Glomerular visceral epithelial cell (primary cell): ENCODE results near the gene ATG9B.
A peak's percentile ranks its signal among the peaks of the same experiment; 100 is the strongest.
"Not testable (repeated sequence)": the region's sequence is repeated elsewhere in the genome, so short reads cannot be mapped to it uniquely, and the experiment has no call there.

Source experiments
- DNase-seq: peaks from one replicate; pipeline ENCODE4 v3.0.0-alpha.2; 2016; ENCODE audit errors: extremely low spot score

The ATG9B gene

DNA sequence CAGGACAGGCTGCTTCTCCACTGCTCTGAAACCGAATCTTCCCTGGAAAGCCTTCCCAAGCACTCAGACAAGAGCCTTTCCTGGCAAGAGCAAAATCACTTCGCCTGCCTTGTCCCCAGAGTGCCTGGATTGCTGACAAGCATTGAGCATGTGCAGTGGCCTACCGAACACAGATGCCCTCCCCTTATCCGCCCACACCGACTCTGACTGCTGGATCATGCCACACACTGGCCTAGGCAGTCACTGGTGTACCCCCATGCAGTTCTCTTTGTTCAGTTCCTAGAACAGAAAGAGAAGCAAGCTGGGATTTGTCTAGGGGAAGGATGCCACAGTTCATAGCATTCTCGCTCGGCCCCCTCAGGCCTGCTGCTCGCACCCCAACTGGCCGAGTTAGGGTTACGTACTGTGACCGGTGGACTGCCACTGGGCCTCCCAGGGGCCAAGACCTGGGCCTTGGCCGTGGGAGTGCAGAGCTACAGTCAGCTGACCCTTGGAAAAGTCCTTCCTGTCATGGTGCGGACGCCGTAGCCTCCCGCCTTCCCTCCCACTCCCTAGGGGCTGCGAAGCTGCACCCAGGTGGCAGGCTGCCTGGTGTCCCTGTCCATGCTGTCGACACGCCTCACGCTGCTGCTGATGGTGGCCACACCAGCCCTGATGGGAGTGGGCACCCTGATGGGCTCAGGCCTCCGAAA, 10.9 kb upstream of the ATG9B start:
- no peak for DNase-seq

DNA sequence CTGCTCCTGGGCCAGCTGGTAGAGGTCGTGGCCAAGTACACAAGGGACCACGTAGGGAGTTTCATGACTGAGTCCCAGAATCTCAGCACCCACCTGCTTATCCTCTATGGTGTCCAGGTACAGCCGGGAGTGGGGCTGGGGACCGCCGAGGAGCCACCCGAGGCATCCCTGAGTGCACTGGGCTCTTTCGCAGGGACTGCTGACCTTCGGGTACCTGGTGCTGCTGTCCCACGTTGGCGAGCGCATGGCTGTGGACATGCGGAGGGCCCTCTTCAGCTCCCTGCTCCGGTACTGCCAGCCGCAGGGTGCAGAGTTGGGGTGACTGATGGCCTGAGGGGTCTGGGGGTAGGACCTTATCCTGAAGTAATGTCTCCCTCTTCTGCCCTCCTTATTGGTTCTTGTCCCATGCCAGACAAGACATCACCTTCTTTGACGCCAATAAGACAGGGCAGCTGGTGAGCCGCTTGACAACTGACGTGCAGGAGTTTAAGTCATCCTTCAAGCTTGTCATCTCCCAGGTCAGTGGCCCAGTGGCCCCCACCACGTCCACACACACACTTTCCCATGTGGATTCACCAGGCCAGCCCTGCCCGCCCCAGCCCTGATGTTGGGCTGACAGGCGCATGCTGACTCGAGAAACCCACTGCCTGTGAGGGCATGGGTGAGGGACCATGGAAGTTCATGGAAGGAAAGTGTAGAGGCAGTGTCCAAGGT, 10.2 kb upstream of the ATG9B start:
- DNase-seq, result no peak

DNA sequence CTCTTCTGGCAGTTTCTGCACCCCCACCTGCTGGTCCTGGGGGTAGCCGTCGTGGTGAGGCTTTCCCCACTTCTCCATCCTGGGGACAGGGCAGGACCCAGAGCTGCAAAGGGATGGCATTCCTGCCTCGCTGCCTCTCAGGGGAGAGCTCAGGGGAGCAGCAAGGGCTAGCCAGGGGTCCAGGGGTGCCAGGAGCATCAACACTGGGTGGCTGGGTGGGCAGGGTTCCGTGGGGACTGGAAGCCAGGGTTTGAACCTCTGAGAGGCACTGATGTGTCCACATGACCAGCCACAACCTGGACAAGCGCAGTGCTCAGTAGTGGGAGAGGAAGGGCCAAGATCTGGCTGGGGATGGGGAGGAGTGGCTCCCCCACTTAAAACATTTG, 9.6 kb upstream of the ATG9B start:
- no peak for DNase-seq

DNA sequence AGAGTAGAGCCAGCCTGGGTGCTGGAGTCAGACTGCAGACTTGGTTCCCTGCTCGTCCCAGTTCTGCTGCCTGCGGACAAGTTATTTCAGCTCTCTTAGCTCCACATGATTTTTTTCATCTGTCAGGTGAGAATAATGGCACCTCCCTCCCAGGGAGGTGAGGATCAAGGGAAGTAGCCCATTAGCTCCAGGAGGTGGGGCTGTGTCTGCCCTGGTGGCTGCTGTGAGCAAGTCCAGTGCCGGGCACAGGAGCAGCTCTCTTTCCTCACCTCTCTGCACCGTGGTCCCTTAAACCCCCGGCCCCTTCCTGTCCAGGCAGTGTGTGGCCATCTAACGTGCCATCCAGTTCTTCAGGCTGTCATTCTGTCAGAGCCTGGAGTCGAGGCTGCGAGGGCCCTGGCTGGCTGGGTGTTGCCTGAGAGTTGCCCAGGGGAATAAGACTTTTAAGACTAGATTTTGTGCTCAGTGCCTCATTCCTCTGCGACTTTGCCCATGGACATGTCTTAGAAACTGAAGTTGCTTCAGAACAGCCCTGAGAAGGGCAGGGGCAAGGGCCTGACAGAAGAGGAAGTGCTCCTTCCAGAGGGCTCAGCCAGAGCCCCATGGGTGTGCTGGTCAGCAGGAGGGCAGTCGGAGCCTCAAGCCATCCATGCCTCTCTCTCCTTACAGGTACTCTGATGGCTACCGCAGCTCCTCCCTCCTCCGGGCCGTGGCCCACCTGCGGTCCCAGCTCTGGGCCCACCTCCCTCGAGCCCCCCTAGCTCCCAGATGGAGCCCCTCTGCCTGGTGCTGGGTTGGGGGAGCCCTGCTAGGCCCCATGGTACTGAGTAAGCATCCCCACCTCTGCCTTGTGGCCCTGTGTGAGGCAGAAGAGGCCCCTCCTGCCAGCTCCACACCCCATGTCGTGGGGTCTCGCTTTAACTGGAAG, 8.9 kb upstream of the ATG9B start:
- no peak for DNase-seq

DNA sequence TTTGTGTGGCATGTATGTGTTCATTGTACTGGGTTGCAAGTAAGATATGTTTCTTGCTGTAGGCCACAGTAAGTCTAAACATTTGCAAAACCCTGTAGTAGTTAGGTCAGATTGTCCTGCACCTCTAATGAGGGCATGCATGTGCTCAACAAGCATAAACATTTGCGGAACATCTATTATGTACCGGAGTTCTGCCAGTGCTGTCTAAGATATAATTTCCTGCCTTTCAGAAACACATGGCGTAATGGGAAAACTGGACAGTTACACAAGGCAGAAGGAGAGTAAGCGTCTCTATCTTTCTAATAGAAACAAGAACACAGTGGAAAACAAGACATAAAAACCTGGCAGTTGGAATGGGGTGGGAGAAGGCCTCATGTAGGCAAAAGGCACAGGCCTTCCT, 6.7 kb upstream of the ATG9B start:
- no peak for DNase-seq

DNA sequence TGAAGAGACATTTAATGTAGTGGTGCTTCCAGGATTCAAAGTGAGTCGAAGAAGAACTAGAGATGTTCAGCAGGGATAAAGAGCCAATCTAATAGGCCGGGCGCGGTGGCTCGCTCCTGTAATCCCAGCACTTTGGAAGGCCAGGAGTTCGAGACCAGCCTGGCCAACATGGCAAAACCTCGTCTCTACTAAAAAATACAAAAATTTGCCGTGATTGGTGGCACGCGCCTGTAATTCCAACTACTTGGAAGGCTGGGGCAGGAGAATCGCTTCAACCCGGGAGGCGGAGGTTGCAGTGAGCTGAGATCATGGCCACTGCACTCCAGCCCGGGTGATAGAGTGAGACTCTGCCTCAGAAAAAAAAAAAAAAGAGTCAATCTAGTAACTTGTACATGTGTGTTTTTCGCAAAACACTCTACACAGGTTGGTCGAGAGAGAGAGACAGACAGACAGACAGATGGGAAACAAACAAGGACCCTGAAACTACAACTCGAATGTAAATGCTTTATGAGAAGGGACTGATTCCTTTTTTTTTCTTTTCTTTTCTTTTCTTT, 4.7 kb upstream of the ATG9B start:
- DNase-seq, result no peak

DNA sequence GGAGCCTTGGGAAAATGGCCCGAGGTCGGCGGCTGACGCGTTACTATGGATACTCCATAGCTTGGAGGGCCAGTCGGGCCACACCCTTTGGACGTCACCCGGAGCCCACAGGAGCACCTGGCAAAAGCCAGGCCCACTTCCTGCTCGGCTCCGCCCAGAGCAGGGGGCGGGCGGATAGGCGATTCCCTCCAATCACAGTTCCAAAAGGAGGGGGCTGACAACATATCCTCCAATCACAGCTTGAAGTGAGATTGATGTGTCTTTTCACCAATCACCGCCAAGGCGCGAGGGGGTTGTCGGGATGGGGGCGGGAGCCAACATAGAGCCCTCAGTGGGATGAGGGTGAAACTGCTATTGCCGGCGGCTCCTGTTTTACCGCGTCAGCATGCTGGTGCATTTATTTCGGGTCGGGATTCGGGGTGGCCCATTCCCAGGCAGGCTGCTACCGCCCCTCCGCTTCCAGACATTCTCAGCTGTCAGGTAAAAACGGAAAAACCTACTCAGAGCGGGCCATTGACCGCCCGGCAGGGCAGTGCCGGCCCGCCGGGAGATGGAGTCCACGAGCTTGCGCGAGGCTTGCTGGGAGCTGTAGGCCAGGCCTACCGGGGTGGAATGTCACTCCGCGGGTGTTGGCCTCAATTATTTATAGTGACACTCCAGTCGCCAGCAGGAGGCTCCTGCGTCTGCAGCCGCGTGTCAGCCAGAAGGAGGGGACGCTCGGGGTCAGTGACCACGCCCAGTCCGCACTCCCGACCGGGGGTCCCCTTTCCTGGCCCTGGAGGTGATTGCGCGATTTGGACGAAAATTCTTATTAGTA, 4.0 kb upstream of the ATG9B start, which contains the start of gene ABCB8:
Gene ABCB8, plus strand, starts transcription at position 320 of the 817 bp plus-strand sequence. Its CDS starts 66 bp downstream, at position 386.
- DNase-seq, result peak; percentile 99

DNA sequence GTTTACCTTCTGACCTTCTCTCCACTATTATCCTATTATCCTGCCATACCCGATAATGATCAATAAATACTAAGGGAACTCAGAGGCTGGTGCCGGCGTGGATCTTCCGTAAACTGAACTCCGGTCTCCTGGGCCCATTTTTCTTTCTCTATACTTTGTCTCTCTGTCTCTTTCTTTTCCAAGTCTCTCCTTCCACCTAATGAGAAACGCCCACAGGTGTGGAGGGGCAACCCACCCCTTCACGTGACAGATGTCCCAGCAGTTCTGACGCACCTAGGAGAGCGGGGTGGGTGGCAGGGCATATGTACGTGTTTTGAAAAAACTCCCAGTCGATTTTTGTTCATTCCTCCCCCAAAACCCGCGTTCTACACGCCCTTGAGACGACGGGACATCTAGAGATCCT, 3.4 kb upstream of the ATG9B start:
- not testable (repeated sequence) for DNase-seq

DNA sequence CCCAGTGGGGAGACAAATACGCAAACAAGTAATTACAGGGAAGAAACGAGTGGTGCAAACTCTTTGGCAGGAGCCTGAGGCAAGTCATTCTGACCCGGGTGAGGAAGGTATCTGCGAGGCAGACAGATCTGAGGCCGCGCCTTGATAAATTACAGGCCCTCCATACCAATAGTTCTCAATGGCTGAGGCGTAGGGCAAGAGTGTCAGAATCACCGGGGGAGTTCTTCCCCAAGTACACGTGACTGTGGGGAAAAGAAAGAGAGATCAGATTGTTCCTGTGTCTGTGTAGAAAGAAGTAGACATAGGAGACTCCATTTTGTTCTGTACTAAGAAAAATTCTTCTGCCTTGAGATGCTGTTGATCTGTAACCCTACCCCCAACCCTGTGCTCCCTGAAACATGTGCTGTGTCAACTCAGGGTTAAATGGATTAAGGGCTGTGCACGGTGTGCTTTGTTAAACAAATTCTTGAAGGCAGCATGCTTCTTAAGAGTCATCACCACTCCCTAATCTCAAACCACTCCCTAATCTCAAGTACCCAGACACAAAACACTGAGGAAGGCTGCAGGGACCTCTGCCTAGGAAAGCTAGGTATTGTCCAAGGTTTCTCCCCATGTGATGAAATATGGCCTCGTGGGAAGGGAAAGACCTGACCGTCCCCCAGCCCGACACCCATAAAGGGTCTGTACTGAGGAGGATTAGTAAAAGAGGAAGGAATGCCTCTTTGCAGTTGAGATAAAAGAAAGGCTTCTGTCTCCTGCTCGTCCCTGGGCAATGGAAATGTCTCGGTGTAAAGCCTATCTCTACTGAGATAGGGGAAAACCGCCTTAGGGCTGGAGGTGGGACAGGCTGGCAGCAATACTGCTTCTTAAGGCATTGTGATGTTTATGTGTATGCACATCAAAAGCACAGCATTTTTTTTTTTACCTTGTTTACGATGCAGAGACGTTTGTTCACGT, 2.8 kb upstream of the ATG9B start:
- DNase-seq, result not testable (repeated sequence)

DNA sequence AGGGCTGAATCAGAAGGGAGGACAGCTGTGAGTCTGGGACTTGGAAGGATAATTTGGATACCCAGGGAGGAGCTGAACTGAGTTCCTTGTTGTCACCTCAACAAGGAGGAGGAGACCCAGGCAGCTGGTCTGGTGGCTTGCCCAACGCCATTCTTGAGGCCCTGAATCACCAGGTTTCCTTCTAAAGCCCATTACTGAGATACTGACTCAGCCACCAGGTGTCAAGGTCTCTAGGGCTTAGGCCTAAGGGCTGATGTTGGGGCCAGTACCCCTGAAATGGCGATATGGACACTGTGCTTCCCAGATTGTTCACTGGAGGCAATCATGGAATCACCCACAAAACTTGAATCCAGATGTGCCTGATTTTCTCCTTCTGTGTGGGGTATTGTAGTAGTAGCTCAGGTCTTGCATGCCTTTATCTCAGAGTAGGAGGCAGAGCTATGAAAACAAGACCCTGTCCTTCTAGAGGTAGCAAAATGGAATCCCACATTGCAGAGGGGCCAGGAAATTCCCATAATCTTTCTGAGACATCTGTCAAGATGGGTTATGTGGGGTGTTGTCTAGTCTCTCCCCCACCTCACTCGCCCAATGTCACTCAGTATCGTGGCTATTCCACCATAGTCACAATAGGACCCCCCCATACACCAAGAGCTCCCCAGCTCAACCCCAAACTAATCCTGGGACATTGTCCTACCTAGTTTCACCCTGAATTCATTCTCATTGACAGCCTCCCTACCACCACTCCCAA, 1.8 kb upstream of the ATG9B start:
- peak; percentile 26 for DNase-seq

DNA sequence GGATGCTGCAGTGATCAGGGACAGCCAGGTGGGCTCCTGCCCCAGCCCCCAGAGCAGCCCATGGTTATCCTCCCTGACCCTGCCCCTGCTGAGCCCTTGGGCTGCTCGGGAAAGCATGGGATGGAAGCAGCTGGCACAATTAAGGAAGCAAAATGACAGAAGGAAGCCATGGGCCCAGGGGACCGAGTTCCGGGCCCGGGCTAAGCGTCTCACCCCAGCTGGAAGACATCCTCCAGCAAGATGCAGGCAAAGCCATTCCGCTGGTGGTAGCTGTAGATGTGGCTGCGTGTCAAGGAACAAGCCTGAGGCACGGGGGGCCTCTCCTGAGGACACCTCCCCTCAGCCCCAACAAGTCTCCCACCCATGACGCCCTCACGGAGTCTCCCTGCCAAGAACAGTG, 1.1 kb downstream of the ATG9B start:
- no peak for DNase-seq

DNA sequence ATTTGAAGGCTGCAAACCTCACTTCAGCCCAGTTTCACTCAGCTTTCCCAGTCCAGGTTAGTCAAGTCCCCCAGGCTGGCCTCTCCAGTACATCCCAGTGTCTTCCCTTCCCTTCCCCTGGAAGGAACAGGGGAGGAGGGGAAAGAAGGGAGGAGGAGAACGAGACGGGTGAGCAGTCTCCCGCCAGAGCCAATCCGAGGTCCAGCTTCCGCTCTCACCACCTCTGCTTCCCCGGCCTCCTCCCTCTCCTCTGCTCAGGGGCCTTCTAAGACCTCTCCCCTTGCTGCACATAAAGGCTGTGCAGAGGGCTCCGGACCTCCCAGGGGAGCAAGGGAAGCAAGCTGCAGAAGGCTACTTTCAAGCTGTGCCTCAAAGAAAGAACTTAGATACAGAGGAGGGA, 4.1 kb downstream of the ATG9B start:
- DNase-seq, result no peak

DNA sequence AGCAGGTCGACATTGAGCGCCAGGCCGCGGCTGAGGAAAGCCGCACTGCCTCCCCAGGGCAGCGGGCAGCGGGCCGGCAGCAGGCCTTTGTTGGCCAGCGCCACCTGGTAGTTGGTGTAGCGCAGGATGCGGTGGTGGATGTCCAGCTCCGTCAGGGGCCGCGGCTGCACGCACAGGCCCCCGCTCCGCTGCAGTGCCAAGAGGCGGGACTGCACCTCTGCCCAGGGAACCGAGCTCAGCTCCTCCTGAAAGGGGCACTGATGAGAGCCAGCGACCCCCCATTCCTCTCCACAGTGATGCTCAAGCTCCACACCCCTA, 5.2 kb downstream of the ATG9B start:
- DNase-seq, result no peak

DNA sequence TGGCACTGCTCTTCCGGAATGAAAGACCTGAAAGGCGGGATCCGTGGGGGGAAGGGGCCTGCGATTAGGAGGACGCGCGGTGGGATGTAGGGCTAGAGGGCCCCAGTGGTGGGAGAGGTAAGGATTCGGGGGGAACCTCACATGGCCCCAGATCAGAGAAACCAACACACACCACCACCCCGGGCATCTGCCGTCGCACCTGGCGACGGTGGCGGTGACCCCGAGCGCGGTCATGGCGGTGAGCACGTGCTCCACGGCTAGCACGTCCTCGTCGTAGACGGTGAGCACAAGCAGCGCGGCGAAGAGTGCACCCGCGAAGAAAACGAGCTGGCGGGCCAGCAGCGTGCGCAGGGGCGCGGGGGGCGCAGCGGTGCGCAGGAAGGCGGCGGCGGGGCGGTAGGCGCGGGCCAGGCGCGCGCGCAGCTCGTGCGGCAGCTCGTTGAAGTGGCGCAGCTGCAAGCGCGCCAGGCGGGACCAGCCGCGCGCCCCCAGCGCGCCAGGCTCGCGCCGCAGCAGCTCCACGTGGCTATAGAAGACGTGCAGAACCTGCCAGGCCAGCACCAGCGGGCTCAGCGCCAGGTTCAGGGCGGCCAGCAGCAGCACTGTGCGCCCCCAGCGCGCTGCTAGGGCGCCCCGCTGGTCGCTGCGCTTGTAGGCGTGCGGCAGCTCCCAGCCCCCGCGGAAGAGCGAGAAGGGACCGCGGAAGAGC, 5.7 kb downstream of the ATG9B start:
- no peak for DNase-seq

DNA sequence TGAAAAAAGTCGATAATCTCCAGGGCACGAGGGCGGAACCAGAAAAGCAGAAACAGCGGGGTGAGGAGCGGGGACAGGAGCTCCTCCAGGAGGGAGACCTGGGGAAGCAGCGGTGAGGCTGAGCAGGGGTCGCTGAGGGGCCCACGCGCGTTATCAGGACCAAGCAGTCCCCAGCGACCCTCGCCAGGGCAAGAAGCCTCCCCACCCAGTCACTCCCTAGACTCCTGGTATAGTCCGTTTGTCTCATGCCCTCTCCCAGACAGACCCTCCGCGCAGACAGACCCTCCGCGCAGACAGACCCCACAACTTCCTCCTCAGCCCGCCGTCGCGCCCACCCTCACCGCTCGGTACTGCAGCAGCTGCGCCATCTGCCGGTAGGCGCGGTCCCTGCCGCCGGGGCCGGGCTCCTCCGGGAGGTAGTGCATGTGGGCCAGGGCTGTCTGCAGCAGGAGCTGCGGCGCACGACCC, 6.3 kb downstream of the ATG9B start:
- DNase-seq, result peak; percentile 42

DNA sequence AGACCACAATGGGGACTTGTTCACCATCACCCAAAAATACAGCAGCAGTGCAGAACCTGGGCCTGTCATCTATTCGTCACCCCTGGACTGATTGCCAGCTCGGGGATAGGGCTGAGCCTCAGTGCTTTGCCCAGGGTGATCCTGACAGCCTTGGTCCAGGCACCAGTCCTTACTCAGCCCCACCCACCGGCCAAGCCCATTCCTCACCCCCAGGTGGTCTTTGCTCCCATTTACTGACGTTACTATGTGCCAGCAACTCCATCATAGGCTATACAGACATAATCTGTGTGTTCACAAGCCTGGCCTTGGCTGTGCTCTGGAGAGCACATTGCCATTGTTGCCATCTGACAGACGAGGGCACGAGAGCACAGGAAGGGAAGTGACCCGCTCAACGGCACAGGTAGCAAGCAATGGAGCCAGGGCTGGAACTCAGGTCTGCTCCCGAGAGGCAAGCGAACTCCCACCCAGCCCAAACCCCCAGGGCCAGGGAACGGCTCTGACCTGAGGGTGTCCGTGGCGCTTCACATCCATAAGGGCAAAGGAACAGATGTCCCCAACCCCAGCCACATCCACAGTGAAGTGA, 6.8 kb downstream of the ATG9B start:
- no peak for DNase-seq

DNA sequence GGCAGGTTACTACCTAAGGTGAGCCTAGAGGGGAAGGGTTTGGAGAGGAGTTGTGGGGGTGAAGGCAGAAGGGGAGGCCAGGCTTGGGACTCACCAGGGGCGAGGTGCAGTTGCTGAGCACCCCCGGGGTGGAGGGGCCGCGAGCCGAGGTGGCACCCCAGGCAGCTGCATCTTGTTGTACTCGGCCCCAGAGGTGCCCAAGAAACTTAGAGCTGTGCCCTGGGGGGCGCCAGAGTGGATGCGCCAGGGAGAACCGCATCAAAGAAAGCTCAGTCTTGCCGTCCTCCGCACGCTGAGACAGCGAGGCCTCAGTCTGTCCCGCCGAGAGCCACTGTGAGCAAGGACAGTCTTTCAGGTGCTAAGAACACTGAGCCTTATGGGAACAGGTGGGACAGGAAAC, 7.4 kb downstream of the ATG9B start:
- DNase-seq, result no peak

DNA sequence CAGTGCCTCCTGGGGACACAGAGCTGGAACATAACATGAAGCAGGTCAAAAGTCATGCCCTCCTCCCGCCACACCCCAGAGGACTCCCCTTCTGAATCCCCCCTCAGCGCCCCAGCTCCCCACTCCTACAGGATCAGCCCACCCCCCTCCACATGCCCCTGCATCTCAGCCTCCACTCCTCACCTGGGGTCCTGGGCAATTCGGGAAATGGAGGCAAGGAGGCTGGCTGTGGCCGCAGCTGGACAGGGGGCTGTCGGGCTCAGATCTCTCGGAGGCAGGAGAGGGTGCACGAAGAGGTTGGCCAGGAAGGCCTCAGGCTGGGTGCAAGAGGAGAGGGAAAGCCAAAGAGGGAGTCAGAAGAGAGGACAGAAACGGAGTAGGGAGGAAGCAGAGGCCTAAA, 7.8 kb downstream of the ATG9B start:
- DNase-seq, result no peak
